Nephron (organoid): Measurements from ENCODE around the gene TRAPPC5.

Experiments
- H3K27ac Mint-ChIP-seq, 3 experiments: 2 replicates each; pipeline ENCODE4 v1.8.0; 2020; ENCODE audit warnings: mixed read lengths in 3 of 3, mild to moderate bottlenecking in 2 of 3, moderate library complexity in 1 of 3
- H3K27me3 Mint-ChIP-seq: 2 replicates; pipeline ENCODE4 v1.8.0; 2021; ENCODE audit warnings: low read depth, mild to moderate bottlenecking, moderate library complexity, mixed read lengths
- H3K36me3 Mint-ChIP-seq: 2 replicates; pipeline ENCODE4 v1.8.0; 2020; ENCODE audit warnings: low read depth, mixed read lengths
- H3K4me1 Mint-ChIP-seq: 2 replicates; pipeline ENCODE4 v1.8.0; 2020; ENCODE audit warnings: mixed read lengths
- H3K4me3 Mint-ChIP-seq, 3 experiments: 2 replicates each; pipeline ENCODE4 v1.8.0; 2020; ENCODE audit warnings: mild to moderate bottlenecking in 3 of 3, mixed read lengths in 3 of 3, moderate library complexity in 2 of 3
- H3K9me3 Mint-ChIP-seq: 2 replicates; pipeline ENCODE4 v1.8.0; 2020; ENCODE audit warnings: mixed read lengths
- CTCF ChIP-seq, 3 experiments: fragments of 200-600 bp; sonication (generic); IDR thresholded peaks; one replicate each; pipeline ENCODE4 v1.5.0; 2021; ENCODE audit warnings: antibody characterized with exemption in 3 of 3; ENCODE audit not compliant: unreplicated experiment in 3 of 3

Gene TRAPPC5

DNA sequence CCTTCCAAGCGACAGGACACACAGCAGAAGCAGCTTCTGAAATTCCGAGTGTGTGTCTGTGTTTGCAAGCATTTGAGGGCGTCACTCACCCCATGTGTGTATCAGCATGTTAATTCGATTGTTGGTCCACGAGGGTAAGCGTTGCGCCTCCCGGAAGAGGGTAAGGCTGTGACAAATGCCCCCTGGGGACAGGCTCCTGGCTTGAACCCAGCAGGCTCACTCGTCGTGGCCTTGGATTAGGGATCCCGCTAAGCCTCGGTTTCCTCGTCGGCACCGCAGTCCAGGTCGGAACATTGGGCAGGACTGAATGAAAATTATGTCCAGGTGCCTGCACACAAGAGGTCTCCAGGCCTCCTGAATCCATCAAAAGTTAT is 44.3 kb upstream of the TRAPPC5 start:
- H3K36me3 Mint-ChIP-seq: no peaks in the 10 kb centered on the region
- TF ChIP-seq CTCF (IDR thresholded peaks at IDR 0.05; ENCODE audit: unreplicated experiment in 3 of 3): no peak
- H3K4me3 Mint-ChIP-seq: peak overlapping the region; percentile 58 to 72 (median 71)
- peaks cover 38% of the 10 kb centered on the region for H3K27me3 Mint-ChIP-seq
- no peak overlapping the region for H3K27ac Mint-ChIP-seq
- H3K4me1 Mint-ChIP-seq: no peaks in the 10 kb centered on the region
- no peaks in the 10 kb centered on the region for H3K9me3 Mint-ChIP-seq

GRCh38 chr19:7636691-7637373 is 43.8 kb upstream of the TRAPPC5 start, which contains the start of gene STXBP2:
Gene STXBP2 (plus strand): TSS chr19:7637110. CDS start chr19:7637150, 40 bp downstream.
- peak within 1 kb of the TSS in 1 of 3 experiments; percentile 14 for H3K27ac Mint-ChIP-seq
- H3K27me3 Mint-ChIP-seq: peaks cover 38% of the 10 kb centered on the region
- peak within 1 kb of the TSS; percentile 65 to 72 (median 71) for H3K4me3 Mint-ChIP-seq
- no peaks in the 10 kb centered on the region for H3K36me3 Mint-ChIP-seq
- TF ChIP-seq CTCF (IDR thresholded peaks at IDR 0.05; ENCODE audit: unreplicated experiment in 3 of 3): no peak
- no peaks in the 10 kb centered on the region for H3K4me1 Mint-ChIP-seq
- H3K9me3 Mint-ChIP-seq: no peaks in the 10 kb centered on the region

- H3K9me3 Mint-ChIP-seq: no peaks in the 10 kb centered on the region
- H3K27ac Mint-ChIP-seq: no peak overlapping the region
- TF ChIP-seq CTCF (IDR thresholded peaks at IDR 0.05; ENCODE audit: unreplicated experiment in 3 of 3): no peak
- no peaks in the 10 kb centered on the region for H3K36me3 Mint-ChIP-seq
- peak overlapping the region in 2 of 3 experiments; percentile 71 to 72 for H3K4me3 Mint-ChIP-seq
- H3K4me1 Mint-ChIP-seq: no peaks in the 10 kb centered on the region
- peaks cover 38% of the 10 kb centered on the region for H3K27me3 Mint-ChIP-seq
These were observed 43.0 kb upstream of the TRAPPC5 start for GRCh38 chr19:7637374-7638256.

- no peak for TF ChIP-seq CTCF (IDR thresholded peaks at IDR 0.05; ENCODE audit: unreplicated experiment in 3 of 3)
- Mint-ChIP-seq H3K27me3 (peaks cover 38% of the 10 kb centered on the region), H3K36me3 (no peaks in the 10 kb centered on the region)
These were observed 41.7 kb upstream of the TRAPPC5 start for GRCh38 chr19:7638802-7639465.

DNA sequence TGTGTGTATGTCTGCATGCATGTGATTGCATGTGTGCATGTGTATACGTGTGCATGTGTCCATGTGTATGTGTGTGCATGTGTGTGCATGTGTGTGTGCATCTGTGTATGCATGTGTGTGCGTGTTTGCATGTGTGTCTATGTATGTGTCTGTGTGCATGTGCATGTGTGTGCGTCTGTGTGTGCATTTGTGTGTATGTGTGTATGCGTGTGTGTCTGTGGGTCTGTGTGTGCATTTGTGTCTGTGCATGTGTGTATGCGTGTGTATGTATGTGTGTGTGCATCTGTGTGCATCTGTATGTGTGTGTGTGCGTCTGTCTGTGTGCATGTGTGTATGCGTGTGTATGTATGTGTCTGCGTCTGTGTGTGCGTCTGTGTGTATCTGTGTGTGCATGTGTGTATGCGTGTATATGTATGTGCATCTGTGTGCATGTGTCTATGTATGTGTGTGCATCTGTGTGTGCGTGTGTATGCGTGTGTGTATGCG is 40.7 kb upstream of the TRAPPC5 start:
- no peaks in the 10 kb centered on the region for H3K4me1 Mint-ChIP-seq
- no peaks in the 10 kb centered on the region for H3K9me3 Mint-ChIP-seq
- H3K4me3 Mint-ChIP-seq: peak overlapping the region in 2 of 3 experiments; percentile 3 to 12
- TF ChIP-seq CTCF (IDR thresholded peaks at IDR 0.05; ENCODE audit: unreplicated experiment in 3 of 3): no peak
- peaks cover 37% of the 10 kb centered on the region for H3K27me3 Mint-ChIP-seq
- no peaks in the 10 kb centered on the region for H3K36me3 Mint-ChIP-seq
- H3K27ac Mint-ChIP-seq: no peak overlapping the region

More at GRCh38 chr19:7638802-7639465, 41.7 kb upstream of the TRAPPC5 start:
- Mint-ChIP-seq H3K4me1 (no peaks in the 10 kb centered on the region), H3K9me3 (no peaks in the 10 kb centered on the region), H3K4me3 (peak overlapping the region; percentile 11 to 57 (median 42)), H3K27ac (no peak overlapping the region)
